GM18508 (cell line): ENCODE measurements around the gene PRKD2.

ENCODE experiments used
- ATAC-seq: cut with Tn5 transposase; IDR thresholded peaks from one replicate; pipeline ENCODE4 v1.9.1; 2021; ENCODE audit warnings: moderate number of reproducible peaks; ENCODE audit not compliant: insufficient read depth, unreplicated experiment

Gene PRKD2

GRCh38 chr19:46674416-46675178, 42.3 kb downstream of the PRKD2 start:
- ATAC-seq = no peak

GRCh38 chr19:46670813-46671212, 46.1 kb downstream of the PRKD2 start:
- ATAC-seq = no peak

GRCh38 chr19:46668662-46669061, 48.3 kb downstream of the PRKD2 start:
- ATAC-seq = no peak

GRCh38 chr19:46665072-46665471, 51.8 kb downstream of the PRKD2 start:
- no peak for ATAC-seq

GRCh38 chr19:46661735-46662592, 55.0 kb downstream of the PRKD2 start:
- no peak for ATAC-seq

- ATAC-seq = peak; percentile 76
Measured at GRCh38 chr19:46661020-46661731, 55.7 kb downstream of the PRKD2 start, which contains the start of gene DACT3. DACT3 (minus strand) TSS chr19:46661182; CDS start chr19:46661064, 118 bp downstream.

- ATAC-seq = no peak
Measured at GRCh38 chr19:46660551-46661019, 56.3 kb downstream of the PRKD2 start.

- ATAC-seq = no peak
Measured at GRCh38 chr19:46660008-46660517, 56.9 kb downstream of the PRKD2 start.

- no peak for ATAC-seq
Measured at GRCh38 chr19:46659151-46660007, 57.5 kb downstream of the PRKD2 start.

GRCh38 chr19:46656541-46656940, 60.4 kb downstream of the PRKD2 start:
- no peak for ATAC-seq

- ATAC-seq = no peak
Measured at GRCh38 chr19:46654621-46655152, 62.2 kb downstream of the PRKD2 start.

- no peak for ATAC-seq
Measured at GRCh38 chr19:46650445-46650844, 66.5 kb downstream of the PRKD2 start.

- ATAC-seq = no peak
Measured at GRCh38 chr19:46648961-46649960, 67.7 kb downstream of the PRKD2 start.

GRCh38 chr19:46648060-46648960, 68.6 kb downstream of the PRKD2 start:
- no peak for ATAC-seq

- no peak for ATAC-seq
Measured at GRCh38 chr19:46646402-46646801, 70.5 kb downstream of the PRKD2 start.

- no peak for ATAC-seq
Measured at GRCh38 chr19:46644720-46645119, 72.2 kb downstream of the PRKD2 start.

GRCh38 chr19:46640656-46641055, 76.3 kb downstream of the PRKD2 start:
- ATAC-seq = no peak
